Measurements from ENCODE around the gene RNF212.

The RNF212 gene

DNA sequence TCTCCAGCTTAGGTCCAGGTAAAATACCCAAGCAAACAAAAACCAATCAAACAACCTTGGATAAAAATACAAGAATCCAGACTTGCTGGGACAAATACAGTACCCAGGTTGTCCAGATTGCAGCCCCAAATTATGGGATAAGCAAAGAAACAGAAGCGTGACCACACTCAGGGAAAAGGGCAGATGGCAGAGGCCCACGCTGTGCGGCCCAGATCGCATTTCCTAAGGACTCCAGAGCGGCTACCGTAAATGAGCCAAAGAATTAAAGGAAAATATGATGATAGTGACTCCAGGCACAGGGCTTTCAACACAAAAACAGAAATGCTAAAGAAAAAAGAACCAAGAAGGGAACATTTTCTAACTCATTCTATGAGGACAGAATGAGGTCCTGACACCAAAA, 51.6 kb downstream of the RNF212 start:
- no peak for DNase-seq (ENCODE audit: extremely low read depth, low read depth)
- TF ChIP-seq, protein P1, sequence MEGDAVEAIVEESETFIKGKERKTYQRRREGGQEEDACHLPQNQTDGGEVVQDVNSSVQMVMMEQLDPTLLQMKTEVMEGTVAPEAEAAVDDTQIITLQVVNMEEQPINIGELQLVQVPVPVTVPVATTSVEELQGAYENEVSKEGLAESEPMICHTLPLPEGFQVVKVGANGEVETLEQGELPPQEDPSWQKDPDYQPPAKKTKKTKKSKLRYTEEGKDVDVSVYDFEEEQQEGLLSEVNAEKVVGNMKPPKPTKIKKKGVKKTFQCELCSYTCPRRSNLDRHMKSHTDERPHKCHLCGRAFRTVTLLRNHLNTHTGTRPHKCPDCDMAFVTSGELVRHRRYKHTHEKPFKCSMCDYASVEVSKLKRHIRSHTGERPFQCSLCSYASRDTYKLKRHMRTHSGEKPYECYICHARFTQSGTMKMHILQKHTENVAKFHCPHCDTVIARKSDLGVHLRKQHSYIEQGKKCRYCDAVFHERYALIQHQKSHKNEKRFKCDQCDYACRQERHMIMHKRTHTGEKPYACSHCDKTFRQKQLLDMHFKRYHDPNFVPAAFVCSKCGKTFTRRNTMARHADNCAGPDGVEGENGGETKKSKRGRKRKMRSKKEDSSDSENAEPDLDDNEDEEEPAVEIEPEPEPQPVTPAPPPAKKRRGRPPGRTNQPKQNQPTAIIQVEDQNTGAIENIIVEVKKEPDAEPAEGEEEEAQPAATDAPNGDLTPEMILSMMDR (IDR thresholded peaks at IDR 0.05; ENCODE audit: low read depth, low read length): no peak

DNA sequence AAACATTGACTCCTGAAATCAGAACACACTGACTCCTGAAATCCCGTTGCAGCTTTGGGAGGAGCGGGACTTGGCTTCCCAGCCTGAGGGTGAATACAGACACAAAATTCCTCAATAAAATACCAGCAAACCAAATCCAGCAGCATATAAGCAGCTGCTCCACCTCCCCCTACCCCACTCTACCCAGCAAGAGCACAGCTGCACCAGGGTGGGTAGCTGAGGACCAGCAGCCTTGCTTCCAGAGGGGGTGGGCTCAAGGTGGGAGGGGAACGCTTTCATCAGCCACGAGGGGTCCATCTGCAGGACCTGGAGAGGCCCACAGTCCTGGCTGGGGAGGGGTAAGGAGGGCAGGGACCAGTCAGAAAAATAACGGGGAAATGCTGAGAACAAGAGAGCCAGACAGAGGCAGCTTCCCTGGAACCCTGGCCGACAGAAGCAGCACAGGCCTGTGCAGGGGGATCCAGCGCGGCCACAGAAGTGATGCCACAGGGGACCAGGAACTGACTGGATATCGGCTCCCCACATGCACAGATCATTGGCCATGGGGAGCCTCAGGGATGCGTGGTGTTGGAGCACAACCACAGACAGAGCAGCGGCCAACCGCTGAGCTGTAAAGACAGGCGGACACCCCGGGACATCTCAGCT, 52.2 kb downstream of the RNF212 start:
- TF ChIP-seq, protein P1 (IDR thresholded peaks at IDR 0.05; ENCODE audit: low read depth, low read length): no peak
- DNase-seq (ENCODE audit: extremely low read depth, low read depth): no peak

DNA sequence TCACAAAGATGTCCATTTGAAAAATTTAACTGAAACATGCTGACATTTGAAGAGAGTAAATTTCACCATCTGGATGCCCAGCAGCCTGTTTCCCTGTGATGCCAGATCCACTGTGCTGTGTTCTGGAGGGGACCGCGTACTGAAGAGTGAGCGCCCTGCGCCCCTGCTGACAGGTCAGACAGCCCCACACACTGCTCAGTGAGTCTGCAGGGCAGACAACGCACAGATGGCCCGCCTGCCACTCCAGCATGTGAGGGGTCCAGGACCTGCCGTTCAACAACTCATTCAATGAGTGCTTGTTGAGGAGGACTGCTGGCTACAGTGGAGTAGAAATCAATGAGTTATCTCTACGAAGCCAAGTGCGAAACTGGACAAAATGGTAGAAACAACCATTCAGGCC, 52.7 kb downstream of the RNF212 start:
- no peak for DNase-seq (ENCODE audit: extremely low read depth, low read depth)
- TF ChIP-seq, protein P1 (IDR thresholded peaks at IDR 0.05; ENCODE audit: low read depth, low read length): no peak

DNA sequence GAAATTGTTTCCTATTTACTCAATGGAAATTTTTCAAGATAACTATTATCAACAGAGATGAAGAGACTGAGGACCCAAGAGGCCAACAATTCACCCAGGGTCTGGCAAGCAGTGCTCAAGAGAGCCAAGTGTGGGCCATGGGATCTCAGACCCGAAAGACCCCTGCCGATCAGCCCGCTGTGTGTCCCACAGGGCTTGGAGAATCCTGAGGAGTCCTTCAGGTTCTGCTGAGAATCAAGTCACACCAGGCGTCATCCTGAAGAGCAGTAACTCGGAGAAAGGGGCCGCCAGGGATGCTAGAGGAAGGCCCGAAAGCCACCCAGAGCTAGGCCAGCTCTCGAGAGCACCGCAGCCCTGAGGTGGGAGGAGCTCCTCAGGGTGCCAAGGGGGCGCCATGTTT, 53.2 kb downstream of the RNF212 start:
- DNase-seq (ENCODE audit: extremely low read depth, low read depth): no peak
- TF ChIP-seq, protein P1 (IDR thresholded peaks at IDR 0.05; ENCODE audit: low read depth, low read length): no peak

DNA sequence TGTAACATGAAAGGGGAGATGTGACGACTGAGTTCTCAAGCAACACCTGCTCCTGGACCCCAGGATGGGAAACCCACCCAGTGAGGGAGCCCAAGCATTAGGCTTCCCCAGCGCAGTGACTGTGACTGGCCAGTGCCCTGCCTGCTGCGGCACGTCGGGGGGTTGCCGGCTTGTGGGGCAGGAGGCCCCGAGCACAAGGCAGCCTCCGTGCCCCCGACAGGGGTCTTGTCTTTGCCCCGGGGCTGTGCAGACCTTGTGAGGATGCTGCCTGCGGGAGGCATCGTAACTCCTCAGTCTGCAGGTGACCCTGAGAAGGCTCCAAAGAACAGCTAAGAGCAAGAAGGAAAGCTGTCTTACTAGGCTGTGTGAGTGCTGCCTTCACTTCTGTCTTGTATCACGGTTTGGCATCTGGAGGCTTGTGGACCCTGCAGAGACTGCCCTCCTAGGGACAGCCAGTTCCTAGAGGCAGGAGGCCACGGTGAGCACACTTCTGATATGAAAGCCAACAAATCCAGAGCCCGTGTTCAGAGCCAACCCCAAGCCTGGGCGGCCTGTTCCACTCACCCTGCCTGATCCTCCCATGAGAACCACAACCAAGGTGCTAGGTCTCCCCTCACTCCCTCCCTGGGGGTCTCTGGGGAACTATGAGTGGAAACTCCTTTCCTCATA, 54.2 kb downstream of the RNF212 start:
- DNase-seq (ENCODE audit: extremely low read depth, low read depth): no peak
- TF ChIP-seq, protein P1 (IDR thresholded peaks at IDR 0.05; ENCODE audit: low read depth, low read length): no peak

DNA sequence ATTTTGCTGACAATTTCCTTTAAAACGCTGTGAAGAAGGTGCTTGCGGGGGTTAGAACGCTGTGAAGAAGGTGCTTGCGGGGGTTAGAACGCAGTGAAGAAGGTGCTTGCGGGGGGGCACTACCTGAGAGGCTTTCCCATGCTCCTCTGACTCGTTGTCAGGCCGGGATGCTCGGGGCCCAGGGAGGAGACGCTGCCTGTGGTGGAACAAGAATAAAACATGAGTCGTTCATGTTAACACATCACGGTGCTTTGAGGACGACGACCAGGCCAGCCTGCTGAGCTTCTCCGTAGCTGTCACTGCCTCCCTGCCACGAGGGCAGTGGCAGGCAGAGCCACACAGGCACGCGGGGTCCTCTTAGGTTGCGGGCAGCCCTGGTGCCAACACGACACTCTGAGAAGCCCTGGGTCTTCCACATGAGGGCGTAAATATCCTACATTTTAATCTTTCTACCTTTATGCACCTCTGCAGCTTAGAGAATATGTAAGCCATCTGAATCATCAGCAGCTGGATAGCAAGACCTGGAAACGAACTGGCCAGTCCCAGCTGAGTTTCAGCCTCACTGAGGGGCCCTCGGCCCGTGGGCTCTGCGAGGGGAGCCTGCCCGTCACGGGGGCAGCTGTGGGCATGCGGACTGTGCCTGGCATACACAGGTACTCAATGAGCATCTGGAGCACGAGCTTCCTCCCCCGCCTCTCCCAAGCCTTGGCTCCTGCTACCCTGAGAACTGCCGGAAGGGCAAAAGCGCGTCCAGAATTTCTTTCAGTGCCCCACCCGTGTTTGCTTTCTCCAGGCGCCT, 55.0 kb downstream of the RNF212 start:
- DNase-seq (ENCODE audit: extremely low read depth, low read depth): no peak
- TF ChIP-seq, protein P1 (IDR thresholded peaks at IDR 0.05; ENCODE audit: low read depth, low read length): no peak

DNA sequence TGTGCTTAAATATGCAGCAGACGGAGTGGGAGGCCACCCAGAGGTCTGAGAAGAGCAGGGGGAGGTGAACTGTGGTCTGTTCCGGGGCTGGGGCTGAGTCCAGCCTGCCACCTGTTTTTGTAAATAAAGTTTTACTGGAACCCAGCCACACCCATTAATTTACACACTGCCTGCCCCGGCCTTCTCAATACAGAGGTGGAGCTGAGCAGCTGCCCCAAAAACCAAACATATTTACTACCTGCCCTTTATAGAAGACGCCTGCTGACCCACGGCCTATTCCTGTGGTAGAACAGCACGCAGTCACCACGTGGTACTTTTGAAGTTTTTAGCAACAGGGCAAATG, 56.0 kb downstream of the RNF212 start:
- DNase-seq (ENCODE audit: extremely low read depth, low read depth): no peak
- TF ChIP-seq, protein P1 (IDR thresholded peaks at IDR 0.05; ENCODE audit: low read depth, low read length): no peak

Measured in AG09319 (cell line).